GM12878 (cell line): ENCODE data around the gene ADAMTSL1. TPM values are rescaled to one million over a fixed set of nuclear protein-coding genes. Genes with fewer than 3 reads are reported as not detected.

Experiments
- ATAC-seq: fragments of 200-7000 bp; cut with Tn5 transposase; 3 replicates; pipeline ENCODE4 v1.9.1; 2020; ENCODE audit warnings: mild to moderate bottlenecking, moderate library complexity
- BruUV-seq: library from RNA; stranded (reverse); fragments of 400-500 nt; replicated peaks from 2 replicates; lab custom pipeline; 2021; lab: Mats Ljungman, UMichigan
- CTCF ChIA-PET: fragments of 300-600 bp; sonication (Branson Sonifier 250); formaldehyde crosslinking; extraction: SDS; loops from one replicate; lab custom pipeline; 2021; ENCODE audit warnings: inconsistent platforms; lab: Yijun Ruan, JAX
- POLR2A ChIA-PET: fragments of 350-600 bp; formaldehyde crosslinking; extraction: SDS; loops from one replicate; lab custom pipeline; 2021; ENCODE audit warnings: inconsistent platforms; lab: Charles Lee
- RAD21 ChIA-PET: fragments of 300-600 bp; sonication (Branson Sonifier 250); formaldehyde crosslinking; loops from one replicate; lab custom pipeline; 2023; ENCODE audit warnings: antibody characterized with exemption; ENCODE audit not compliant: unreplicated experiment; lab: Charles Lee
- SMC1A ChIA-PET: fragments of 300-600 bp; sonication (Branson Sonifier 250); formaldehyde crosslinking; loops from one replicate; lab custom pipeline; 2023; ENCODE audit not compliant: unreplicated experiment, uncharacterized antibody; lab: Charles Lee
- DNase-seq: peaks from one replicate; pipeline ENCODE4 v3.0.0-alpha.2; 2011; ENCODE audit warnings: low read depth, low spot score
- FAIRE-seq: peaks from 3 replicates; lab custom pipeline; 2011; peaks lifted over from hg19 to GRCh38; lab: Jason Lieb, UNC
- H2AFZ ChIP-seq: 2 replicates; pipeline ENCODE4 v1.6.0; 2011; ENCODE audit warnings: low read depth, low read length, control low read depth; ENCODE audit not compliant: control insufficient read depth
- H3K27ac ChIP-seq: 2 replicates; pipeline ENCODE4 v1.5.1; 2011; ENCODE audit warnings: control low read depth; ENCODE audit not compliant: control insufficient read depth, insufficient read depth
- H3K27me3 ChIP-seq, 2 experiments: replicated peaks in 1 of 2; 2 replicates each; pipeline versions ENCODE4 v1.6.0 to v1.6.1; 2011; ENCODE audit warnings: low read length in 1 of 2; ENCODE audit not compliant: control insufficient read depth in 2 of 2, insufficient read depth in 2 of 2
- H3K36me3 ChIP-seq, 2 experiments: 2 replicates each; pipeline ENCODE4 v1.5.1; 2011; ENCODE audit warnings: low read length in 1 of 2; ENCODE audit not compliant: control insufficient read depth in 2 of 2, insufficient read depth in 2 of 2
- H3K4me1 ChIP-seq: 2 replicates; pipeline ENCODE4 v1.6.1; 2011; ENCODE audit warnings: mild to moderate bottlenecking, low read length, moderate library complexity, mixed read lengths; ENCODE audit not compliant: control insufficient read depth, insufficient read depth
- H3K4me2 ChIP-seq: 2 replicates; pipeline ENCODE4 v1.6.0; 2011; ENCODE audit warnings: control low read depth; ENCODE audit not compliant: control insufficient read depth, insufficient read depth
- H3K4me3 ChIP-seq: fragments of 200-600 bp; sonication (generic); 2 replicates; pipeline ENCODE4 v1.5.1; 2016
- H3K79me2 ChIP-seq: 2 replicates; pipeline ENCODE4 v1.6.0; 2011; ENCODE audit warnings: low read length; ENCODE audit not compliant: control insufficient read depth, insufficient read depth
- H3K9ac ChIP-seq: 2 replicates; pipeline ENCODE4 v1.8.0; 2011; ENCODE audit warnings: low read length, control low read depth, mixed read lengths; ENCODE audit not compliant: control insufficient read depth, insufficient read depth
- H3K9me3 ChIP-seq: replicated peaks from 3 replicates; pipeline ENCODE4 v1.5.1; 2011; ENCODE audit warnings: mild to moderate bottlenecking, low read length; ENCODE audit not compliant: control insufficient read depth, insufficient read depth
- H4K20me1 ChIP-seq: 2 replicates; pipeline ENCODE4 v1.6.0; 2011; ENCODE audit not compliant: control insufficient read depth, insufficient read depth
- BMI1 ChIP-seq: fragments of 450-650 bp; IDR thresholded peaks from 2 replicates; pipeline ENCODE4 v1.6.1; 2016; ENCODE audit warnings: mild to moderate bottlenecking, moderate library complexity, borderline replicate concordance
- CREB1 ChIP-seq: IDR thresholded peaks from 2 replicates; pipeline ENCODE4 v1.6.1; 2012; ENCODE audit warnings: low read depth, mild to moderate bottlenecking, inconsistent platforms
- EZH2 ChIP-seq: IDR thresholded peaks from 2 replicates; pipeline ENCODE4 v1.6.1; 2012; ENCODE audit warnings: low read depth, mild to moderate bottlenecking, control low read depth, inconsistent platforms, low read length, borderline replicate concordance; ENCODE audit not compliant: control insufficient read depth
- FOS ChIP-seq: IDR thresholded peaks from 3 replicates; pipeline ENCODE4 v1.6.1; 2011; ENCODE audit warnings: borderline replicate concordance; ENCODE audit not compliant: insufficient read length; ENCODE audit errors: extremely low read depth
- IKZF1 ChIP-seq: fragments of 450-650 bp; conservative IDR thresholded peaks from 2 replicates; pipeline ENCODE4 v1.6.1; 2017; ENCODE audit warnings: antibody characterized with exemption, mild to moderate bottlenecking
- PKNOX1 ChIP-seq: fragments of 450-650 bp; IDR thresholded peaks from 2 replicates; pipeline ENCODE4 v1.6.1; 2016; ENCODE audit warnings: mild to moderate bottlenecking
- ZNF592 ChIP-seq: fragments of 450-650 bp; IDR thresholded peaks from 2 replicates; pipeline ENCODE4 v1.6.1; 2017; ENCODE audit warnings: mild to moderate bottlenecking, moderate library complexity
- ZNF622 ChIP-seq: fragments of 450-650 bp; IDR thresholded peaks from 2 replicates; pipeline ENCODE4 v1.6.1; 2017; ENCODE audit warnings: mild to moderate bottlenecking, inconsistent platforms
- WGBS: methylation state at CpG from one replicate; pipeline ENCODE4 v1.1.6; 2016; ENCODE audit warnings: low lambda C conversion rate; ENCODE audit not compliant: insufficient replicate concordance, insufficient coverage; ENCODE audit errors: missing lambda C conversion rate; 5-methylcytosine and 5-hydroxymethylcytosine counted together
- in situ Hi-C: fragments of 300-500 bp; cut with MboI; formaldehyde crosslinking; loops from 9 replicates; pipeline ENCODE4 v1.14.3; 2018; ENCODE audit warnings: mixed read lengths
- intact Hi-C: fragments of 100-400 bp; cut with micrococcal nuclease; formaldehyde crosslinking; loops from one replicate; pipeline ENCODE4 v1.14.2; 2022; ENCODE audit not compliant: unreplicated experiment
- polyA plus RNA-seq, 11 experiments: library from polyadenylated mRNA; depleted of rRNA in 4 of 11; unstranded in 6 of 11; stranded (reverse) in 5 of 11; fragments of >200 nt; fragmentation: Nextera tagmentation in 4 of 11; fragmentation: Illumina TruSeq in 1 of 11; extraction: Ambion mirVana in 4 of 11; extraction: Trizol in 1 of 11; gene quantifications; 1 replicate in 1 of 11; 2 replicates in 10 of 11; pipeline versions ENCODE4 v1.2.1 to v1.2.3, GENCODE V29; 2011 to 2016; ENCODE audit warnings: inconsistent platforms in 2 of 11, missing spikeins in 2 of 11, low read depth in 1 of 11
- total RNA-seq, 4 experiments: library from RNA; depleted of rRNA in 3 of 4; stranded (reverse); fragments of >200 nt in 3 of 4; fragmentation: Illumina TruSeq in 1 of 4; extraction: Trizol in 1 of 4; gene quantifications; 2 replicates each; pipeline versions ENCODE4 v1.2.1 to v1.2.3, GENCODE V29; 2013 to 2021

Gene ADAMTSL1
- total and polyA plus RNA-seq, 10 of the 15 experiments (the other 5 are each of a cell fraction or from before 2014, with no cell fraction given) = 0.01 to 0.10 (median 0.07) TPM; not detected in 6

GRCh38 chr9:18427691-18428090 is 46.3 kb upstream of the ADAMTSL1 start:
- no peak overlapping the region for H3K4me2 ChIP-seq
- H3K27ac ChIP-seq = no peak overlapping the region
- no peak overlapping the region for H3K4me3 ChIP-seq
- no peaks in the 10 kb centered on the region for H3K79me2 ChIP-seq
- no TSS peak for BruUV-seq
- ChIA-PET CTCF (interaction anchor here (0.6 to 2.0 kb wide), 3 partner anchors 15 to 173 kb away, joined by 3 to 9 read pairs (median 3); no protein-coding TSS in a partner anchor), SMC1A (no interaction called here), POLR2A (no interaction called here)
- DNase-seq (no peak), ATAC-seq (no peak), FAIRE-seq (no peak)
- in situ Hi-C loops = loop anchor here (25.0 kb wide), 1 partner anchor 615 kb away; no protein-coding TSS in a partner anchor
- 33% methylated on average over 4 of the region's 4 CpGs for WGBS
- H4K20me1 ChIP-seq = no peaks in the 10 kb centered on the region
- no peaks in the 10 kb centered on the region for H3K9me3 ChIP-seq
- H2AFZ ChIP-seq = no peak overlapping the region
- intact Hi-C loops = no loop called here
- no peaks in the 10 kb centered on the region for H3K4me1 ChIP-seq
- TF ChIP-seq IKZF1 = no peak
- no peak for TF ChIP-seq PKNOX1
- TF ChIP-seq CREB1 = no peak
- TF ChIP-seq ZNF592 = no peak
- no peak for TF ChIP-seq BMI1
- no peak for TF ChIP-seq ZNF622
- TF ChIP-seq EZH2 = no peak
- TF ChIP-seq FOS = no peak
- TF ChIP-seq, all 136 proteins: peak for 0
- Histone ChIP-seq H3K27me3 (no peaks in the 10 kb centered on the region), H3K9ac (no peak overlapping the region), H3K36me3 (no peaks in the 10 kb centered on the region)
- RAD21 ChIA-PET = no interaction called here
